GM18861 (cell line): ENCODE data around the gene PRIMA1.

ENCODE experiments used
- ATAC-seq: cut with Tn5 transposase; IDR thresholded peaks from one replicate; pipeline ENCODE4 v1.9.1; 2021; ENCODE audit not compliant: unreplicated experiment

The PRIMA1 gene

GRCh38 chr14:93734086-93734822 lies 54.0 kb downstream of the PRIMA1 start:
- no peak for ATAC-seq

DNA sequence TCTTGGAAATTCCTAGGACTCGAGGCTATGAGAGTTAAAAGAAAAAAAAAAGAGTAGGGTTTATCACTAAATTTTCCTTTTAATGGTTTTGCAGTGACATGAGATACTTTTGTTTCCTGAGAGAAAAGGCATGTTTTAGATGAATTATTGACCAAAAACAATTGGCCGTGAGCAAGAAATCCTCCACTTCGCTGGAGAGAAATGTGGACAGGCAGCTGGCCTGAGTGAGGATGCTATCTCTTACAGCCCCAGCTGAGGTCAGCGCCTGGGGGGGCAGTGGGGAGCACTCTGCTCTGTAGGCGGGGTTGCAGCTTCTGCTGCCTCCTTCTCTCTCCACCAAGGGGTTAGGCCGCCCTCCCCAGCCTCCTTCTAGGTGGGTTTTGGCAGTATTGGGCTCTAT lies 54.7 kb downstream of the PRIMA1 start:
- ATAC-seq = no peak

DNA sequence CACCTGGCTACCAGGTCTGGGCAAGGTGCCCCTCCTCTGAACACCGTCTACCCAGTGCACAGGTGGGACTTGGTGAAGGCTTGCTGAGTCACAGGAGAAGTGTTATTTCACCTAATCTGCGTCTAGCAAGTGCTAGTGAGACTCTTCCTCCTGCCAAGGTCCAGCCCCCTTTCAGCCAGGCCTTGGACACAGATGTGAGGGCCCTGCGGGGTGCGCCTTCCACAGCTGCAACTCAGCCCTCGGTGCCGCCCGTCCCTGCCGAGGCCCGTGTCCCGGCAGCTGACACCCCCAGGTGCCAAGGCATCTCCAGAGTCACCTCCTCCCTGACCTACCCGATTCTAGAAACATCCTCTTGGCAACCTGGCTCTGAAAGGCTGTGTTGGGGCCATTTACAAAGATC lies 55.1 kb downstream of the PRIMA1 start:
- no peak for ATAC-seq

- ATAC-seq = no peak
Measured at GRCh38 chr14:93732524-93732923, 55.8 kb downstream of the PRIMA1 start.

GRCh38 chr14:93731753-93732152 lies 56.5 kb downstream of the PRIMA1 start:
- no peak for ATAC-seq

DNA sequence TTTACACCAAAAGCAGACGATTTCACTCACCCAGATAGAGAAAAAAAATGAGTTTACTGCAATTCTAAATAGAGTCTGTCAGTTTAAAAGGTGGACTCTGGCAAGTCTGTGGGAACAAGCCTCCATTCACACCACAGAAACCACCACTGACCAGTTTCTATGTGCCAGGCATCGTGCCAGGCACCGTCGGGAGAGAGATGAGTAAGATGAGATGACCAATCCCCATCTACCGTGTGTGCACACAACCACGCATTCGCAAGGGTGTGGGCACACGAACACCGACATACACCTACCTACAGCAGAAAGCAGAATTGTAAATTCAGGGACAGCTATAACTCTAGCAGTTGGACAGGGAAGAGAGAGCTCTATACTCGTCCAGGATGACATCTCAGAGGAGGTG lies 58.3 kb downstream of the PRIMA1 start:
- no peak for ATAC-seq

- ATAC-seq = no peak
Measured at GRCh38 chr14:93728651-93729016, 59.7 kb downstream of the PRIMA1 start.

- no peak for ATAC-seq
Measured at GRCh38 chr14:93727917-93728650, 60.2 kb downstream of the PRIMA1 start.

DNA sequence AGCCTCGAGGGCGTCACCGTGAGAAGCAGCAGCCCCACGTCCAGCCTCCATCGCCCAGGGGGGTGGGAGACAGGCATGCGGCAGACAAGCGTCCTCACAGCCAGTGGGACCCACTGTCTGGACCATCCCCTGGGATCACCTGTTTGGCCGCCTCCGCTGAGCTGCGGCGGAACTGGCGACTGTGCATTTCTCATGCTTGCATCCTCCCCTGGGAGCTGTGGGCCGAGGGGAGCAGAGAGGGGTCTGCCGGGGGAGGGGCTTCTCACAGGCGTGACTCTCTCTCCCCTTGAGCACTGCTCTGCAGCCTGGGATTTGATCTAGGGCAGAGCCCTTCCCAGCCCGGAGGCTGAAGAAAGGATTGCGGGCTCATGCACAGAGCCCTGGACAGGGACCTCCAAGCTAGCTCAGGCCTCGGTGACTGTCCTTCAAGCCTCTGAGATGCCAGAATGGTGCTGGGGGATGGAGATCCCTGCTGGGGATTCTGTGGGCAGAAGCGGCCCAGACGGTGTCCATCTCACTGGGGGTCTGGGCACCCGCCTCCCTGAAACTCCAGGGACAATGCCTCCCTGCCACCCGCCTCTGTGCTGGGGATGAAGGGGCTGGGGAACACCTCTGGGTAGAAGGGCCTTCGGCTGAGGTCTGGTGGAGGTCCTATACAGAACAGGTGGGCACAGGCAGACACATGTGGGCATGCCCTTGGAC lies 61.1 kb downstream of the PRIMA1 start:
- no peak for ATAC-seq

GRCh38 chr14:93725993-93726392 lies 62.3 kb downstream of the PRIMA1 start:
- ATAC-seq = no peak

GRCh38 chr14:93725002-93725582 lies 63.2 kb downstream of the PRIMA1 start:
- ATAC-seq = no peak

DNA sequence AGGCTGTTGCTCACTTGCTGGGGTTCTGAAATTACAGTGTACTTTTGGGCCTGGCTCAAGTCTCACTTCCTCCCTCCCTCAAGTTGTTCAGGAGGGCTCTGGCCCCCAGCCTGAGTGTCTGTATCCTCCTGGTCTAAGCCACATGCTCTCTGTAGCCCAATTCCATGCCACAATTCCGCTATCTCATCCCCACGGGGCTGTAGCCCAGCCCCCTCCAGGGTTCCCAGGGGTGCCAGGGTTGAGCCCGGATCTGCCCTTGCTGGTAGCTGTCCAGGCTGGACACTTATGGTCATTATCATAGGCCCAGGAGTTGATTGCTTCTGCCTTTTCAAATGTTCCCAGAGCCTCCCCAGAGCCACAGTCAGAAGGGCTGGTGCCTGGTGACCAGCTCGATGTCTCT lies 65.3 kb downstream of the PRIMA1 start:
- no peak for ATAC-seq

DNA sequence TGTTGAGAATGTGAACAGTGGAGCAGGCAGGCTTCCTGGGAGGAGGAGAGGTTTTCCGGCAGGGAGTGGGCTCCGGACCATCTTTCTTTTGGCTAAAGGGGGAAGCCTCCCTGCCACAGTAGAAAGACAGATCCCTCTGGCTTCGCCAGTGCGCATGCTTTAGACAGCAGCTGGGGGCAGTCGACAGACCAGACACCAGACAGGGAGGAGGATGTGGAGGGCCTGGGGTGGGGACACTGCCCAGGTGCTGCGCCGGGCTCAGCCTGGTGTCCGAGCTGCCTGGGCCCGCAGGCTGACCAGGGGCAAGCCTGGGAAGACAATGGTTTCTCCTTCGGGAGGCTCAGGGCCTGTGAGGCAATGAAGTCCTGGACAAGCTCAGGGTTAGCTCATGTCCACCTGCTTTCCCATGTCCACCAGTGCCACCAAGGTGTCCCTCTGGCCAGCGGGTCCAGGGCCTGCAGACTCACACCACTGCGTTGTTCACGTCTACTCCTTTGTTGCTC lies 67.3 kb downstream of the PRIMA1 start:
- no peak for ATAC-seq

DNA sequence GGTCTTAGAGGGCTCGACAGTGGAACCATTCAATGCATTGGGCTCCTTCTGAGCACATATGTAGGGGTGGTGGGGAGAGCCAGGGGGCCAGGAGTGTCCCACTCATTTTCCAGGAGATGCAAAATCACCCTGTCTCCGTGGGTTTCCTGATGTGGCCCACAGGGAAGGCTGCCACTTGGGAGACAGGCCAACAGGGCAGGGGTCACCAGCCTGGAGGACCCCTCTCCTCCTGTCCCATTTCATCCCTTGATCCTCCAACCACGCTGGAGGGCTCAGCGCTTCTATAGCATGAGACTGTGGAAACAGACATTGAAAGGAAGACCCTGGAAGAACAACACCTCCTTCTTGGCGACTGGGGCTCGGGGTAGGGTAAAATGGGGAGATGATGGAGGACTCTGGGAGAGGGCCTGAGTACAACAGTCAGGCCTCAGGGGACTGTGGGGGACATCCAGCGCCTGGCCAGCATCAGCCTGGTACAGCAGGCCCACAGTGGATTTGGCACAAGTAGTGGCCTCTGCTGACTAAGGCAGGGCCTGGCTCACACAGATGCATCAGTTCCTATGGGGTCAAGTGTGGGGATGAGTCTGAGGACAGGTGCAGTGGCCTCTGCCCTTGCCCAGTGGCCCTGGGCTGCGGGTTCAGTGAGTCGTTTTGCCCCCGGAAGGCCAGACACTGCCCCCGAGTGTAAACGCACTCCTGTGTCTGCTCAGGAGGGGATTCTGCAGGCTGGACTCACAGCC lies 68.0 kb downstream of the PRIMA1 start:
- ATAC-seq = no peak

GRCh38 chr14:93719256-93719655 lies 69.0 kb downstream of the PRIMA1 start:
- no peak for ATAC-seq

DNA sequence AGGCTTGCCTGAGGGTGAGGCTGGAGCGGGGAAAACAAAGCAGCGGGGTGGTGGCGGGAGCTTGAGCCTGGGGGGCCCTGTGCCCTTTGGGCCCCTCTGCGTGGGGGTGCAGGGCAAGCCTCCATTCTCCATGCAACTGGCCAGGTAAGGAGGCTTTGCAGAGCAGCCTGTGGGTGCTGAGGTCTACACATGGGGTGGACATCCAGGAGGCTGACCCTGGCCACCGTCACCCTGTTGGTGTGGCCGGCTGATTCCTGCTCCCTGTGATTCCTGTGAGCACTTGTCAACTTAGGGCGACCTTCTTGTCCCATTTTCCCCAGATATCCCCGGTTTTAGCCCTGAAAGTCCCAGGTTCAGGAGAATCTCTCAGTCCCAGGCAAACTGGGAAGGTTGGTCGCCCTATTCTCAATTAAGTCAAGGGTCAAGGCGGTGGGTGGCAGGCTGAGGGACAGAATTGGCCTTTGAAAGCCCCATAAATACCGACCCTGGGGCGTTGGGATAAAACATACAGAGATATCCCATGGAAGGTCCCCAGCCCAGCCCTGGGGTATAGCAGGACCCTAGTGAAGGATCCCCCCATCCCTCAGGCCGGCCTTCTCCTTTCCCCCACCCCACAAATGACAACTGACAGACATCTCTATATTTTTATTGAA lies 70.5 kb downstream of the PRIMA1 start:
- ATAC-seq = no peak

DNA sequence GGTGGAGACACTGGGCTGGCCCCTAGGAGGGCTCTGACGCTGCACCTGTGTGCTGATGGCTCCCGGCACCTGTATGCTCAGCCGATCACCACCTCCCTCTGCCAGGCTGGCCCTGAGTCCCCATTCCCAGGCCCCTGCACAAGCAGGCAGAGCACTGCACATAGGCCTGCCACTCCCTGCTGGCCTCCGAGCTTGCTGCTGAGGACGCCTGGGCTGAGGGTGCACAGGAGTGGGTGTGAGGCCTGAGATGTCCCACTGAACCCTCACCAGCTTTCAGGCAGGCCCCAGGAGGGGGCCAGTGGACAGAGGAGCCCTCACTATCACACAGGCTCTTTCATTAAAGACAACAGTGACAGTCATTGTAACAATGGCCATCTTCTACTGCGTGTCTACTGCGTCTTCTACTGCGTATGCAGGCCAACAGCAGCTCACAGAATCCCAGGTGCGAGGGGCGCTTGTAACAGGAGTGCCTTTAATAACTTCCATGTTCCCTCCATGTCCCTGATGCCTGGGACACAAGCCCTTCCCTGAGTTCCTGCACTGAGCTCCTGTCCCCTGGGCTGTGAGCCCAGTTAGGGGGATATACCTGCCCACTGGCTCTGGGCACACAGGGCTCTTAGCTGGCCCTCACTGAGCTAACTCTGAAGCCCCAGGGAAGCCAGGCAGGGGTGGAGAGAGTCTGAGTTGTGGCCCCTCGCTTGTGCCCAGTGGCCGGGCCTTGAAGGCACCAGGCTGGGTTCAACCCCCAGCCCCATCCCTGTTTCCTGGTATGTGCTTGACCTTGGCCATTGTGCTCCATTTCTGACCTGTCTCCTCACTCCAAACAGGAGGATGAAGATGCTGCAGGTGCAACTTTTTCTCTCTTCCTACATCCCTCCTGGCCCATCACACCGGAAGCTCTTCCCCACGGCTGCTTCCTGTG lies 71.3 kb downstream of the PRIMA1 start:
- ATAC-seq = no peak

DNA sequence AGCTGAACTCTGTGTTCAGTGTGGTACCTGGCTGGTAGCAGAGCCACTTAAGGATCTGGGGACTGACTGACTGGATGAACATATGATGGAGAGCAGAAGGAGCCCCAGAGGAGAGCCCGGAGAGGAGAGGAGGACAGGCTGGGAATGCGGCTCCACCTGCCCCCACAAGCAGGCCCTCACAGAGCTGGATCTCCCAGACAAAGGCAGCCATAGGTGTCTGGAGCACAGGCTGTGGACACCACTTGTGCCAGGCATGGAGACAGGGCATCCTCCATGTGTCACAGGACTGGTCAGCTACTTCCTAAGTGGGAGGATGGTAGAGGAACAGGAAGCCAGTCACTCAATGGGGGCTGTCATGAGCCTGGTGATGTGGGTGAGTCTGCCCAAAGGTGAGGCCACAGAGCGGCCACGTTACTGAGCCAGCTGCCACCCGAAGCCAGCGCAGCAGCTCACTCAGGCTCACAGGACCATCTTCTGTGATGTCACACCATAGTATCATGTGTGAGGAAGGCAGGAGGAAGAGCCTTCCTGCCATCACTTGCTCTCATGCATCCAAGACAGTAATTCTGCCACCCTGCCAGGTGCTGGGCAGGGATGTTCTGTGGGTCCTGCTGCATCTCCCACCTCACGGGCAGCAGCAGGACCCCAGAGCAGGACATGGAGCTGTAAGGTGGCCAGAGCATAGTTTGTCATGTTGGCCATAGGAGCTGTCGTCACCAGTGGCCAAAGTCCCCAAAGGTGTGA lies 72.1 kb downstream of the PRIMA1 start:
- no peak for ATAC-seq
